ENCODE measurements around the gene MSI2.

The MSI2 gene

GRCh38 chr17:57373756-57374155, 117.4 kb downstream of the MSI2 start:
- DNase-seq, result no peak

GRCh38 chr17:57375040-57375769, 118.9 kb downstream of the MSI2 start:
- DNase-seq, result no peak

GRCh38 chr17:57375770-57376225, 119.5 kb downstream of the MSI2 start:
- no peak for DNase-seq

GRCh38 chr17:57377094-57377493, 120.8 kb downstream of the MSI2 start:
- no peak for DNase-seq

GRCh38 chr17:57379237-57379894, 123.0 kb downstream of the MSI2 start:
- no peak for DNase-seq

GRCh38 chr17:57379895-57380434, 123.6 kb downstream of the MSI2 start:
- DNase-seq, result no peak

GRCh38 chr17:57381498-57381897, 125.2 kb downstream of the MSI2 start:
- DNase-seq, result no peak

- DNase-seq, result no peak
Observed at GRCh38 chr17:57384219-57384618, 127.9 kb downstream of the MSI2 start.

- no peak for DNase-seq
Observed at GRCh38 chr17:57385975-57386374, 129.7 kb downstream of the MSI2 start.

- DNase-seq, result no peak
Observed at GRCh38 chr17:57387575-57387974, 131.3 kb downstream of the MSI2 start.

GRCh38 chr17:57388131-57388725, 131.9 kb downstream of the MSI2 start:
- DNase-seq, result no peak

- DNase-seq, result no peak
Observed at GRCh38 chr17:57389473-57389872, 133.2 kb downstream of the MSI2 start.

- no peak for DNase-seq
Observed at GRCh38 chr17:57391076-57391825, 134.9 kb downstream of the MSI2 start.

- no peak for DNase-seq
Observed at GRCh38 chr17:57391857-57392471, 135.6 kb downstream of the MSI2 start.

- no peak for DNase-seq
Observed at GRCh38 chr17:57393368-57393767, 137.0 kb downstream of the MSI2 start.

GRCh38 chr17:57394375-57394774, 138.1 kb downstream of the MSI2 start:
- no peak for DNase-seq

- DNase-seq, result no peak
Observed at GRCh38 chr17:57395721-57396321, 139.5 kb downstream of the MSI2 start.

- DNase-seq, result no peak
Observed at GRCh38 chr17:57396511-57396921, 140.2 kb downstream of the MSI2 start.

GRCh38 chr17:57397402-57397801, 141.1 kb downstream of the MSI2 start:
- no peak for DNase-seq

GRCh38 chr17:57399690-57400089, 143.4 kb downstream of the MSI2 start:
- DNase-seq, result no peak

- DNase-seq, result no peak
Observed at GRCh38 chr17:57400648-57401047, 144.3 kb downstream of the MSI2 start.

All from activated CD4-positive, CD25-positive, alpha-beta regulatory T cell treated with anti-CD3 and anti-CD28 coated beads, Interleukin-2, amount 50 U/mL, for 72 hours (primary cell).